GM19351 (cell line): ENCODE measurements around the gene TSPAN12.

ENCODE experiments used
- ATAC-seq: cut with Tn5 transposase; IDR thresholded peaks from one replicate; pipeline ENCODE4 v1.9.1; 2021; ENCODE audit warnings: mild to moderate bottlenecking, moderate library complexity; ENCODE audit not compliant: unreplicated experiment

The TSPAN12 gene

GRCh38 chr7:120760851-120761250 is 97.1 kb downstream of the TSPAN12 start:
- no peak for ATAC-seq

DNA sequence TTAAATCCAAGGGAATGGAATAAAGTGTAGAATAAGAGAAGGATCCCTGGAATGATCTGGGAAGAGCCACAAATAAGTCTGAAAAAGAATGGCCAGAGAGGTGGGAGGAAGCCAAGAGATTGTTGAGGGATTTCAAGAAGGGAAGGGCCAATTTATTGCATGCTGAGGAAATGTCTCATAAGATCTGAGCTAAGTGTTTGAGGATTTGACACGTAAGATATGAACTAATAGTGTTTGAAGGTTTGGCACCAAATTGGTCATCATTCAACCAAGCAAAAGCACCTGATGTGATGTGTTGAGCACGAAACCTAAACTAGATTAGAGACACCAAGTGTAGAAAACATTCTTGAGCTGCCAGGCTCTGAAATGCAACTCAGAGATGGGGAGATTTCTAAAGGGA is 97.9 kb downstream of the TSPAN12 start:
- peak; percentile 88 for ATAC-seq

GRCh38 chr7:120743128-120743527 is 114.8 kb downstream of the TSPAN12 start:
- ATAC-seq: no peak

GRCh38 chr7:120742372-120742771 is 115.6 kb downstream of the TSPAN12 start:
- ATAC-seq: no peak

GRCh38 chr7:120741371-120742042 is 116.4 kb downstream of the TSPAN12 start:
- no peak for ATAC-seq

GRCh38 chr7:120740348-120740747 is 117.6 kb downstream of the TSPAN12 start:
- no peak for ATAC-seq

DNA sequence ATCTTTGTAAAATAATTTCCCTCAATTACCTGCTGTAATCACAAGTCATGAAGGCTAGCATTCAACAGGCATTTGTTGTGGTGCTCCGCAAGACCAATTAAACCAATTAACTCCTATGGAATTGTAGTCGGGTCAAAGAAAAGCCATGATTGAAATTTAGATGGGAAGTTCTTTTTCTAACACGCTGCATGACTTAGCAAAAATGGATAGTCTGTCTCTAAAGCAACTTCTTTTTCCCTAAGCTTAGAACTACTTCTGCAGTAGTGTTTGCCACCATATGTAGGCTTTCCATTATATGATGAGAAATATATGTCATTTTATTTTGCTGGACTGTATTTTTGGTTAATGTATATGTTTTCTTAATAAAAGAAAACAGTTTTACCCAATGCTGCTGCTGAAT is 119.1 kb downstream of the TSPAN12 start:
- no peak for ATAC-seq
